Fibroblast of skin of right quadriceps (primary cell): ENCODE measurements around the gene VAC14.

ENCODE experiments used
- DNase-seq: peaks from one replicate; pipeline ENCODE4 v3.0.0-alpha.2; 2013

The VAC14 gene

DNA sequence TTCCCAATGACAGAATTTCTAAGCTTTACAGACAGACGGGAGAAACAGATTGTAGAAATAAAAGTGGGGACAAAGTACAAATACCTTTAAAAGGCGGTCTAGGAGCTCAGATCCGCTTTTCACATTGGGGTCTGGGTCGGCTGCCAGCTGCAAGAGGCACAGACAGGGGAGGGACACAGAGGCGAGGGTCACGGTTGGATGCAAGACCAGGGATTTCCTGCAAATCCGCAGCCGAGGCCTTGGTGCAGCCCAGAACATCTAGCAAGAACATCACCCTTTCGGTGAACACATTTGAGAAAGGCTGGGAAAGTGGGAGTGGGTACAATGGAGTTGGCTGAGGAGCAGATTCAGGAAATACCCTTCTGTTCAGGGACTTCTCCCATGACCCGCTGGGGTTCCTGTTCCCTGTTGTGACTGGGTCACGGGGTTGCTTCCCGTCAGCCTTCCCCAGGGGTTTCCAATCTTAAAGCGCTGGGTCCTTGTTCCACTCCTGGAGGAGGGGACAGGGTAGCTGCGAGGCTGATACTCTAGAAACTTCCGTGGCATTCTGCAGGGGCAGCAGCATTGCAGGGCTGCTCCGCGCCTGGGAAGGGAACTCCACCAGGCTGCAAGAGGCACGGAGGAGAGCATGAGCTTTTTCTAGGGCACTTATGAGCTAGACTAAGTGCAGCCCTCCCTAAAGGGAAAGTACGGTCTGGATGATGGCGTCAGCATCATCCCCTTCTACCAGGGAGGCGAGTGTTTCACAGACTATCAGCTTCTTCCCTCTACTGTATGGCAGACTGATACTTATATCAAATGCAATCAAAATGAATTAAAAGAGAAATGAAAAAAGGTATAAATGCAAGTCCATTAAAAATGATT, 16.0 kb downstream of the VAC14 start:
- no peak for DNase-seq

DNA sequence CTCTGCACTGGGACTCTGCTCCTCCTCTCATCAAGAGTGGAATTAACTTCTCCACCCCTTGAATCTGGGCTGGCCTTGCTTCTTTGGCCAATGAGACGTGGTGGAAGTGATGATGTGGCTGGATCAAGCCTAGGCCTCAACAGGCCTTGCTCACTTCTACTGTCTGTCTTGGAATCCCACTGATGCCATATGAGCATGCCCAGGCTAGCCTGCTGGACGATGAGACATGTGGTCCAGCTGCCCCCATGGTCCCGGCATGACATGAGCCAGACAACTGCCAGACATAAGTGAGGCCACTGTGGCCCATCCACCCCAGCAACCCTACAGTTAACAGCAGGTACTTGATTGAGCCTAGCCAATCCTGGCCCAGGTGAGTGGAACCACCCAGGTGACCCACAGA, 18.7 kb downstream of the VAC14 start:
- no peak for DNase-seq

DNA sequence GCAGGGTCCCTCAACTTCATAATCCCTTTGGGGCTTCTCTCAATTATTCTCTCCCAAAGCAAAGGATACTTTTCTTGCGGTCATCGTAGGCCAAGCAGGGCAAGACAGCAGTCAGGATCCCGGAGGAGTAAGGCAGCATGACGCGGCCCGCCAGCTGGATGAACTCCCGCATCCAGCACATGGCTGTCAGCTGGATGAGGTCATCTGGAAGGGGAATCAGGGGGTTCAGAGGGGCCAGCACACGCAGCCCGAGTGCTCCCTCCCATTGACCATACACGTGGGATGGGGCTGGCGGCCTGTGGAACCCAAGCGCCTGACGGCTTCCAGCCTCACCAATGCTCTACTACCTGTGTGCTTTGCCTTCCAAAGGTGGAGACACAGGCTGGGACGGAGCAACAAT, 19.2 kb downstream of the VAC14 start:
- DNase-seq = no peak

DNA sequence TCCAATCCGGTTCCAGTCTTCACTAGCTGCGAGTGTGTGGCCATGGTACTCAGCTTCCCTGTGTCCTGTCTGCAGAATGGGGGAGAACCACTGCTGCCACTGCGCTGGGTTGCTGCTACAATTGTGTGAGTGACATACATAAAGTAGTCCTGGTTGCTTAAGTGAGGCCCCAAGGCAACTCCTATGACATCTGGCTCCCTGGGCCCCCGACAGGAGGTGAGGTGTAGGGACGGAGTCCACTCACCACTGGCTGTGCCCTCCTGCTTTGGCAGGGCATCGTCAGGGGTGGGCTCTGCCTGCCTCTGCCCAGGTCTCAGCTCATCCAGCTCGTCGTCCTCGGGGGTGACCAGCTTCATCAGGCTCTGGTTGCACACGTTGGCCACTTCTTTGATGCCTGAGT, 20.4 kb downstream of the VAC14 start:
- DNase-seq = no peak

DNA sequence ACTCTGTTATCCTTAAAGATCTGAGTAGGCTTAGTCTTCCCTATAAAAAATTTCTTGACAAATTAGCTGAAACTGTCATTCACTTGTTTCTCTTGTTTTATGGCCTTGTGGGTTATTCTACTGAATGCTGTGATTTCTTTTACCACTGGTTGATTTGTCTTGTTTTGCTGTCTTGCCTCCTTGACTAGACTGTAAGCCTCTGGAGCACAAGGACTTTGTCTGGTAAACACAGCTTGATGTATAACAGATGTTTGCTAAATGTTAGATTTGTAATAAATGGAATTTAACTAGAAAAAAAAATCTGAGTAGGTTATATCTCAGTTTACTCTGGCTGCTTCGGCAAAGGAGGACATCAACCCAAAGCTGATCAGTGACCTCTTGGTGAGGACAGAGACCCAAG, 21.6 kb downstream of the VAC14 start:
- DNase-seq = no peak

DNA sequence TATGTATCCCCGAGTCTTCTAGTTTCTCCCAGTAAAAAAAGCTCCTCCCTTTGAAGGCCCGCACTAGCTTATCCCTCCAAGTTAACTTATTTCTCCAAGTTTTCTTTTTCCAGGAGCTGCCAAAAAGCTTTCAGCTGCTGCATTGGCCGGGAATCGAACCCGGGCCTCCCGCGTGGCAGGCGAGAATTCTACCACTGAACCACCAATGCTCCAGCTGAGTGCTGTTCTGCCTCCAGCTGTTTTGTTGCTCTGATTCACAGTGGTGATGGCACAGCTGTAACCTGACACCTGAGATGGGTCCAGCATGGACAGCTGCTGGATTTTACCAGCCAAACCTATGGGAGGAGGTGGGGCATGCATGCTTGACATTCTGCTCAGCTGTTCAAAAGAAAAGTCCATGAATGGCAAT, 22.1 kb downstream of the VAC14 start:
- DNase-seq = peak; percentile 87

DNA sequence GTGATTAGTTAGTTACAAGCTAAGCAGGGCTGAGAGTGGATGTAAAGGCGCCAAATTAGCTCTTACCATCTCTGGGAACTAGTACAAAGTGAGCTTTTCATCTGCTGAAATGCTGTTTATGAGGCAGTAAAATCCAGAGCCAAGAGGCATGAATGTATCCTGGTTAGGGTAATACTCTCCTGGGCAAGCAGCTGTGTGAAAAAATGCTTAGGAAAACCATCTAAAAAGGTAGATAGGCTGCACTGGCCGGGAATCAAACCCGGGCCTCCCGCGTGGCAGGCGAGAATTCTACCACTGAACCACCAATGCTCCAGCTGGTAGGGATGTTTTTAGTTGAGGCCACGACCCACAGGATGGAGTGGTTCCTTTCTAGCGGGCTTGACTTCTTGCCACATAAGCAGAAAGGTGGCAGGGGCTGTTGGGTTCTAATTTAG, 23.0 kb downstream of the VAC14 start:
- DNase-seq = peak; percentile 23

DNA sequence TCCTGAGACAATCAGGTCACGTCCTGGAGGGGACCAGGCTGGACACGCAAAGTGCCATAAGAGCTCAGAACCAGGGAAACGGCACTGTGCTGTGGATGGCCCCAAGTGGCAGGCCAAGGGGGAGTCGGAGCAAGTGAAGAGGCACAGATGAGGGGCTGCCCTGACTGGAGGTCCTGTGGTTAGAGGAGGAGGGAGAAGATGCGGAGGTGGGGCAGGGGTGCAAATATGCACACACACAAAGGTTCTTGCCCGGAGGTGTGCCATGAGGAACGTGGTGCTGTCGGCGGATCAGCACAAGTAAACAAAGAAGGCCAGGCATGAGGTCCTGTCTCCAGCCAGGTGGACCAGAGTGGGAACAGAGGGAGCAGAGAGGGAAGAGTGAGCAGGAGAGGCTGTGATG, 23.5 kb downstream of the VAC14 start:
- no peak for DNase-seq

DNA sequence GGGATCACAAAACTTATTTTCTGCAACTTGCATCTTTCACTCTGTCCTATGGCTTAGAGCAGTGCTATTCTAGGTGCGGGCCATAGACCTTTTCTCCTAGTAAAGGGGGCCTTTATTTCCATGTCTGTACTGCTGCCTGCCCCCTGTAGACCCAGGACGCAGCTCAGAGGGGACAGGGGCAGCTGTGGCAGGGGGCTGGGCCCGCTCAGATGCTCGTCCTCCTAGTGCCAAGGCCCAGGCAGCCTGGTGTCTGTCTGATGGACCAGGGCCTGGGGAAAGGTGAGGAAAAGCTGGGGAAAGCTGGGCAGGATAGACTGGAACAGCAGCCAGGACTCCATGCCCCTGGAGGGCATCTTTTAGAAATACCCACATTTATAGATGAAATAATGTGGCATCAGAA, 25.6 kb downstream of the VAC14 start:
- DNase-seq = no peak

DNA sequence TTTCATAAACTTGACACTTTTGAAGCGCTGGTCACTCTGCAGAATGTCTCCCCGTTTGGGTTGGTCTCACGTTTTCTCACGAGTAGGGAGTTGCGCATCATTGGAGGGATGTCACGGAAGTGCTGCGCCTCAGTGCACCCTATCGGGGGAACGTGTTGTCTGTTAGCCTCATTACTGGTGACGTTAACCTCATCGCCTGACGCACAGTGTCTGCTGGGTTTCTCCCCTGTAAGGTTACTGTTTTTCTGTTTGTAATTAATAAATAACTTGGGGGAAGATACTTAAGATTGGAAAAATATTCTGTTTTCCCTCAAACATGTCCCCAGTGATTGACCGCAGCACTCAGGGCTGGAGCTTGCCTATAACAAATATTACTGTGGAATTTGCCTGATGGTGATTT, 26.7 kb downstream of the VAC14 start:
- no peak for DNase-seq

DNA sequence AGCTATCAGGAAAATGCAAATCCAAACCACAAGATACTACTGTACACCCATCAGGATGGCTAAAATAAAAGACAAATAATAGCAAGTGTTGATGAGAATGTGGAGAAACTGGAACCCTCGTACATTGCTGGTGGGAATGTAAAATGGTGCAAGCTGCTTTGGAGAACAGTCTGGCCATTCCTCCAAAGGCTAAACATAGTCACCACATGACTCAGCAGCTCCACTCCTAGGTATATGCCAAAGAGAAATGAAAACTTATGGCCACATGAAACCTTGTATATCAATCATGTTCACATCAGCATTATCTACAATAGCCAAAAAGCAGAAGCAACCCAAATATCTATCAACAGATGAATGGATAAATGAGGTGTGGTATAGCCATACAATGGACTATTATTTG, 28.5 kb downstream of the VAC14 start:
- DNase-seq = peak; percentile 27

DNA sequence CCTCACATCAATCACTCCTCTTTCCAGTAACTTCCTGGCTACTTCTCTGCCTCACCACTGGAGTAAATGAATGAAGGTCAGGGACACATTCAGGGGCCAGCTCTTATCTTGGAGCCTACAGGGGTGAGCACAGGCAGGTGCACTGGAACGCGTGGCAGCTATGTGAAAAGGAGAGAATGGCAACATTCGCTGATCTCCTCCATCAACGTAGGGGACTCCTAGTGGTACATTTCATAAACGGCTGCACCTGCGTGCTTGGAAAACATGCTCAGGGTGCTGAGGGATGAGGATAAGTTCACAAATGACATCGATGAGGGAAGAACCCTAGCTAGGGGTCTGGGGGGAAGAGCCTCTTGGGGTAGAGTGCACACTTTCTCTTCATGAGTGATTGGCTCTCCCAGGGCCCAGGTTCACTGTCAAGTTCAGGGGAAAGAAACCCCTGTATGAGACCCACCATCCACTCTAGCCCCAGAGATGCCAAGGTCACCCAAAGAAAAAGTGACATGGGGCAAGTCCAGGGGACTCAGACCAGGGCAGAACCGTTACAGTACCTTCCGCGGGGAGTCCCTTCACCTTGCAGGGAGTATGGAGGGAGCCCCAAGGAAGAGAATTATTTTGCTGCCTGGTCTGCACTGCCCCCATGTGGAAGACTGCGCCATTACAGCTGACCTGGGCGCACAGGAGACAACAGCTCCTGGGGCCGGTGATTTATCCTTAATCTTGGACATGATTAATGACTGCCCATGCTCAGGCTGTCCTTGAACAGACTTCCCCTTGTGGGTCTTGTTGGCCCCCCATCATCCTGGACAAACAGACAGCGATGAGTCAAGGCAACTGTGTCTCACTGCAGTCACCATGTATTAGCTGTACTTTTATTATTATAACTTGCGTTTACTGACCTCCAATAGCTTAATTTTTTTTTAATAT, 30.1 kb downstream of the VAC14 start:
- peak; percentile 47 for DNase-seq

DNA sequence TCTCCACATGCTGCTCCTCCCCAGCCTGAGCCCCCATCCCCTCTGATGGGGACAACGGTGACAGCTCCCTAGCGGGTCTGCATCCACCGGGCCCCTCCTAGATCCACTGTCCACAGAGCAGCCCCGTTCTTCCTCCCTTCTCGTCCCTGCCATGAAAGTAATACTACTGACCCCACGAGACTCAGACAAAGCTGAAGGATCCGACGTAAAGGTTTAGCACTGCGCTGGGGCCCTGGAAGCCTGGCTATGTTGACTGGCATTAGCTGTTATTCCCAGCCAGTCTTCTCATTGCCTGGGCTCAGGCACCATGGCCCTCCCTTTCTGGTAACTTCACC, 30.7 kb downstream of the VAC14 start:
- DNase-seq = no peak

DNA sequence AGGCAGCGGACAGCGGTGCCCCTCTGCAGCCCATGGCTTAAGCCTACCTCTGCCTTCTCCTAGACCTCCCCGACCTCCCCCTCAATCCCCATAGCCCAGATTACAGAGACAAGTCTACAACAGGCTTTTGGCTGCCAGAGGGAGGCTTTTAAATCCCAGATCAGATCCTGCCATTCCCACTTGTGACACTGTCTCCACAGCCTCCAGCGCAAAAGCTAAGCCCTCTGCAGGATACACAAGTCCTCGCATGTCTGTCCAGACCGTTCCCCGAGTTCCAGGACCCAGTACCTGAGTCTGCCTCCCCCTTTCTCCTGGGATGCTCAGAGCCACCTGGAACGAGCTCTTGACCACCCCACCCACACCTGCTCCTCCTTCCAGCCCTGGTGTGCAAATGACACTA, 31.2 kb downstream of the VAC14 start:
- no peak for DNase-seq

DNA sequence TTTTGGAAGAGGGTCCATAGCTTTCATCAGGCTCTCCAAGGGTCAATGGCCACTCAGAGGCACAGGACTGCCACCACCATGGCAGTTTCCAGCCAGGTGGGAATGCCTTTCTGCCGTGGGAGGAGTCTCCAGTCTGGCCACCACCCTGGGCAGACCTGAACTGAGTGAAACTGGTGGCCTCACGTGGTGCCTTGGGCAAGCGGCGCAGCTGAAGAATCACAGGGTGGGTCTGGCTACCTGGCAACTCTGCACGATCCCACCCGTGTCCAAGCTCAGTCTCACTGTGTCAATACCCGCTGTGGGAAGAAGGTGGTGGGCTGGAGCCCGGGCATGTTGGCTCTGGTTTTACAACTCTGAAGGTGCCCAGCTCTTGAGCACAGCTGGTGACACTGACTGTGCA, 31.8 kb downstream of the VAC14 start:
- DNase-seq = no peak

DNA sequence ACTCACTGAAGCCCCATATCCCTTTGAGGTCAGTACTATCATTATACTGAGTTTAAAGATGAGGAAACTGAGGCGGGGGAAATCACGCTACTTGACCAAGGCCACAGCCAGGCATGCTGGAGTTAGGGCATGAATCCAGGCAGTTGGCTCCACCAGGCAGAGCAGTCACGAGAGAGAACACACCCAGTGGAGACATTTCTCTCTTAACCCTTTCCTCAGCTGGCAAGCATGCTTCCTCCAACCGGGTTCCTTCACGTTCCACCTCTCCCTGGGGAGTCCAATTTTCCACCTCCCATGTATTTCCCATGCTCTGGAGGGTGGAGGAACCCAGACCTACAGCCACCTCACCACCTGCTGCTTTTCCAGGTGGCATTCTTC, 32.8 kb downstream of the VAC14 start:
- DNase-seq = no peak

DNA sequence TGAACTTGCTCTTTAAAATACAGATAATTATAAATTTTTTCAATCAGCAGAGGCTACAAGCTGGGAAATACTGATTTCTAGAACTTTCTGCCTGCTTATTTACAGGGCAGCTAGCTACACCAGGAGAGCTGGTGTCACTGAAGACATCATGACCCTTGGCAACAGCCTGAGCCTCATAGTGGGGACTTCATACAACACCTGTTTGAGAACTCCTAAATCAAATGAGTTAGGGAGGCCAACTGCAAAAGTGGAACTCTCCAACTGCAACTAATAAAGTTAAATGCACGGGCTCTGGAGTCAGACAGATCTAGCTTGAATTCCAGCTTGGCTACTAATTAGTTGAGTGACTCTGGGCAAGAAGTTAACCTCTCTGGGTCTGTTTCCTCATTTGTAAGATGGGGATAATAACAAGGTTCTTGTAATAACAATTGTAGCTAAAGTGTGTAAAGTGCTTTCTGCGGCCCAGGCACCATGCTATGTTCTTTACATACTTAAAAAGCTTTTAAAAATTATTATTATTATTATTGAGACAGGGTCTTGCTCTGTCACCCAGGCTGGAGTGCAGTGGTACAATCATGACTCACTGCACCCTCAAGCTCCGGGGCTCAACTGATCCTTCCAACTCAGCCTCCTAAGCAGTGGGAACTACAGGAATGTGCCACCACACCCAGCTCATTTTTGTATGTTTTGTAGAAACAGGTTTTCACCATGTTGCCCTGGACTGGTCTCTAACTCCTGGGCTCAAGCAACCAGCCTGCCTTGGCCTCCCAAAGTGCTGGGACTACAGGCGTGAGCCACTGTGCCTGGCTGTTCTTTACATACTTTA, 33.4 kb downstream of the VAC14 start:
- peak; percentile 46 for DNase-seq

DNA sequence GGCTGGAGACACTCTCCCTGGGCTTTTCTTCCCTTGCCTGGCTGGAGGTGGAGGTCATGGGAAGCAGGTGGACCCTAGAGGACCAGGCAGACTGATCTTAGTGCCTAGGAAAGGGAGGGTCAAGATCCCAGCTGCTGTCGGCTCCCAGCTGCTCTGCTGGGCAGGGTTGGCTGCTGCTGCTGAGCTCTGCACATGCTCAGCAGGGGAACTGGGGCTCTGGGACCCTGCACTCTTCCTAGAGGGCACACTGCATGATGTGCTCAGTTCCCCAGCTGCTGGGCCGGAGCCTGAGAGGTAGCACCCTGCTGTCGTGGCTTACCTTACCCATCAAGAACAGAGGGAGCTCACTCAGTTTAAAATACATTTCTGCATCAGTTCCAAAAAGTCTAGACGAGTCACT, 34.3 kb downstream of the VAC14 start:
- DNase-seq = no peak

DNA sequence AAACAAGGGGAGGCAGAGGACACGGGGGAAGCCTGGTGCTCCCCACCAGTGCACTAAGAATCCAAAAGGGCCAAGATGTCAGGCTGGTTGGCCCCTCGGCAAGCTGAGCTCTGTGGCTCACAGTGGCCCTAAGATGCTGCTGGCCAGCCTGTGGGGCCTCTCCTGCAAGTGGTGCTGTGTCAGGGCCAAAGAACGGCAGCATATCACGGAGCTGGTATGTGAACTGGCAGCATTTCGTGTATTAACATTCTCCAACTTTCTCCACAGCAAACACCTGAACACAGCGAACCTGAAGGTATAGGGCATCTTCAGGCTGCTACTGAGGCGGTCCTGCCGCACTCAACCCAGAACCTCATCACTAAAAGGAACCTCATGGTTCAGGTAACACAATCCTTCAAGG, 34.8 kb downstream of the VAC14 start:
- DNase-seq = no peak

DNA sequence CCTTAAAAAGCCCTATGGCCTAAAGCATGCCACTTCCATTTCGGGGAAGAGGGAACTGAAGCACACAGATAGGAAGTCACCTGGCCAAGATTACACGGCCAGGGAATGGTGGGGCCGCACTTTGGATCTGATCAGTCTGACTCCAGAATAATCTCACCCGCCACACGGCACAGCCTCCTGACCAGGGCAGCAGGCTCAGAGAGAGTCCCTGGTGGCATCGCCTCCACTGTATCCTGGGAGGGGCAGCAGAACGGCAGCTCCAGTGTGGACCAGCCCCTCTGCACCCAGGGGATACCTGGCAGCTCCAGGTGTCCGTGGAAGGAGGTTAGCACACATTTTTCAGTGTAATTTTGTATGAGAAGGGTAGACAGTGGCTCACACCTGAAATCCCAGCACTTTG, 35.5 kb downstream of the VAC14 start:
- no peak for DNase-seq

DNA sequence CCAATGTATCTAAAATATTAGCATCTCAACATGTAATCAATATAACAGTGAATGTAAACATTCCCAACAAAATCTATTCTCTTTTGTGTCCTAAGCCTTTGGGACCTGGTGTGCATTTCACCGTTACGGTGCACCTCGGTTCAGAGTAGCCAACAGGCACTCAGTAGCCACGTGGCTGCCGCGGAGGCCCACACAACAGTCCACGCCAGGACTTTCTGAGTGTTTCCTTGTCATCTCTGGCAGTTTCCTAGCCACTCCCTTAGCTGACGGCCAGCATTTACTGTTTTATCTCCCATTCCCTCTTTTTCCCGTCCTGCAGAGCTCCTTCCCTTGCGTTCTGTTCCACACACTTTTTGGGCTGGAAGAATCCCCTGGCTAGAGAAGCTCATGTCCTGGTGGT, 36.3 kb downstream of the VAC14 start:
- DNase-seq = no peak

DNA sequence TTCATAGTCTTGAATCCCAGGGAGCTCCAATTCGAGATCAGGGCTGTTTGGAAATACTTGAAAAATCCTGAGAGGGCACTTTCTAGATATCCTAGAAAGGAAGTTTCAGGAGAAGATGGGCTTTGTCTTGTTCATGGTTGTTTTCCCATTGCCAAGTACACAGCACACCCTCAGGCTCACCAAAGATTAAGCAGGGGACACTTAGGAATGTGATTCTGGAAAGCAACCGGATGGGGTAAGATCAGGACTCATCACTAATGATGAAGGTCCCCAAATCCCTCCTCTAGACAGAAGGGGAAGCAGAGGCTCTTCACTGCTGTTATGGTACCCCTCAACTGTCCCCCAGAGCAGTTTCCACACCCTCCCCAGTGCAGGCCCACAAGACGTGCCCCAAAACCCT, 40.7 kb downstream of the VAC14 start:
- DNase-seq = peak; percentile 39

DNA sequence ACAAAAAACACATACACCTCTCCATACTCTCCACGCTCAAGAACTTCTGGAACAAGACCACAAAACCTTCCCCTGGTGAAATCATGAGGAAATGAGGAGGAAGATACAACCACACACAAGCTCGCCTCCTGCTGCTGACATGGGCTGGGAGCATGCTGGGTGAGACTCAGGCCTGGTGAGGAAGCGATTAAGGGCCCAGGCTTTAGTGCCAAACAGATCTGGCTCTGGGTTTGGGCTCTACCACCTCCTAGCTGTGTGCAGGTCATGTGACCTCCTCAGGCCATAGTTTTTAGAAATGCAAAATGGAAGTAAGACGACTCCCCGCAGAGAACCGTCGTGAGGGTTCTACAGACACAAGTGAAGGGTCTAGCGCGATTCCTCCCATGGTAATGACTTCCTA, 41.3 kb downstream of the VAC14 start:
- no peak for DNase-seq
